Calu3 (cell line): Measurements from ENCODE around the gene STRBP. TPM values are rescaled to one million over a fixed set of nuclear protein-coding genes. Genes with fewer than 3 reads are reported as not detected.

ENCODE experiments used
- BruUV-seq: library from RNA; stranded (reverse); fragments of 400-500 nt; replicated peaks from 2 replicates; lab custom pipeline; 2021; lab: Mats Ljungman, UMichigan
- CTCF ChIA-PET: fragments of 300-600 bp; sonication (Branson Sonifier 250); formaldehyde crosslinking; loops from one replicate; lab custom pipeline; 2022; ENCODE audit warnings: antibody characterized with exemption; lab: Charles Lee
- DNase-seq: peaks from one replicate; pipeline ENCODE4 v3.0.0; 2022
- H3K27ac Mint-ChIP-seq: one replicate; pipeline ENCODE4 v1.8.0; 2022; ENCODE audit warnings: mixed read lengths; ENCODE audit not compliant: unreplicated experiment
- H3K27me3 Mint-ChIP-seq: one replicate; pipeline ENCODE4 v1.8.0; 2022; ENCODE audit warnings: mixed read lengths; ENCODE audit not compliant: unreplicated experiment
- H3K36me3 Mint-ChIP-seq: one replicate; pipeline ENCODE4 v1.8.0; 2022; ENCODE audit warnings: mild to moderate bottlenecking, moderate library complexity, mixed read lengths; ENCODE audit not compliant: insufficient read depth, unreplicated experiment
- H3K4me1 Mint-ChIP-seq: one replicate; pipeline ENCODE4 v1.8.0; 2022; ENCODE audit warnings: mild to moderate bottlenecking, low read depth, mixed read lengths; ENCODE audit not compliant: unreplicated experiment
- H3K4me3 Mint-ChIP-seq: one replicate; pipeline ENCODE4 v1.8.0; 2022; ENCODE audit warnings: mild to moderate bottlenecking, low read depth, moderate library complexity, mixed read lengths; ENCODE audit not compliant: unreplicated experiment
- H3K9me3 Mint-ChIP-seq: one replicate; pipeline ENCODE4 v1.8.0; 2022; ENCODE audit warnings: low read depth, mixed read lengths; ENCODE audit not compliant: unreplicated experiment
- intact Hi-C: fragments of 100-400 bp; cut with micrococcal nuclease; formaldehyde crosslinking; loops from one replicate; pipeline ENCODE4 v1.10.0; 2022; ENCODE audit not compliant: unreplicated experiment
- total RNA-seq: library from RNA; stranded (reverse); gene quantifications from 2 replicates; pipeline ENCODE4 v1.2.3, GENCODE V29; 2022
- TF ChIP-seq, protein P1 (sequence below): fragments of 200-600 bp; IDR thresholded peaks from one replicate; pipeline ENCODE4 v1.8.0; 2022; ENCODE audit warnings: antibody characterized with exemption; ENCODE audit not compliant: unreplicated experiment

The STRBP gene
- total RNA-seq, 1 experiment from 2014 or later, result 27.3 TPM

DNA sequence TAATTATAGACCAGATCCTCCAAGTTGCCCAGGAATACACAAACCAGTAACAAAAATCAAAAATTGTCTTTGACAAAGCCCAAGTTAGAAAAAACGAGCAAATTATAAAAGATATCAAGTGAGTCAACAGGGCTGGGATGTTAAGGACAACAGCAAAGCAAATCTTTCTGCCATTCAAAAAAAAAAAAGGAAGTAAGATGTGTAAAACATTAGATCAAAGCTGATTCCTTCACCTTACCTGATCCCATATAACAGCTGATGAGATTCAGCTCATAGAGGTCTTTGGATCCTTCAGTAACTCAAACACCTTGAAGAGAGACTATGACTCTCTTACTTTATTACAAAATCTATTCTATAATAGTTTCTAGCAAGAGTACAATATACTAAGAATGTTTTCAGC is 100.9 kb downstream of the STRBP start:
- Mint-ChIP-seq H3K27me3 (no peaks in the 10 kb centered on the region), H3K27ac (no peak overlapping the region), H3K4me1 (no peaks in the 10 kb centered on the region), H3K9me3 (no peaks in the 10 kb centered on the region), H3K36me3 (no peaks in the 10 kb centered on the region), H3K4me3 (no peak overlapping the region)
- CTCF ChIA-PET, result no interaction called here
- TF ChIP-seq, protein P1, sequence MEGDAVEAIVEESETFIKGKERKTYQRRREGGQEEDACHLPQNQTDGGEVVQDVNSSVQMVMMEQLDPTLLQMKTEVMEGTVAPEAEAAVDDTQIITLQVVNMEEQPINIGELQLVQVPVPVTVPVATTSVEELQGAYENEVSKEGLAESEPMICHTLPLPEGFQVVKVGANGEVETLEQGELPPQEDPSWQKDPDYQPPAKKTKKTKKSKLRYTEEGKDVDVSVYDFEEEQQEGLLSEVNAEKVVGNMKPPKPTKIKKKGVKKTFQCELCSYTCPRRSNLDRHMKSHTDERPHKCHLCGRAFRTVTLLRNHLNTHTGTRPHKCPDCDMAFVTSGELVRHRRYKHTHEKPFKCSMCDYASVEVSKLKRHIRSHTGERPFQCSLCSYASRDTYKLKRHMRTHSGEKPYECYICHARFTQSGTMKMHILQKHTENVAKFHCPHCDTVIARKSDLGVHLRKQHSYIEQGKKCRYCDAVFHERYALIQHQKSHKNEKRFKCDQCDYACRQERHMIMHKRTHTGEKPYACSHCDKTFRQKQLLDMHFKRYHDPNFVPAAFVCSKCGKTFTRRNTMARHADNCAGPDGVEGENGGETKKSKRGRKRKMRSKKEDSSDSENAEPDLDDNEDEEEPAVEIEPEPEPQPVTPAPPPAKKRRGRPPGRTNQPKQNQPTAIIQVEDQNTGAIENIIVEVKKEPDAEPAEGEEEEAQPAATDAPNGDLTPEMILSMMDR, result no peak
- BruUV-seq, result no TSS peak
- no peak for DNase-seq
- intact Hi-C loops, result no loop called here

DNA sequence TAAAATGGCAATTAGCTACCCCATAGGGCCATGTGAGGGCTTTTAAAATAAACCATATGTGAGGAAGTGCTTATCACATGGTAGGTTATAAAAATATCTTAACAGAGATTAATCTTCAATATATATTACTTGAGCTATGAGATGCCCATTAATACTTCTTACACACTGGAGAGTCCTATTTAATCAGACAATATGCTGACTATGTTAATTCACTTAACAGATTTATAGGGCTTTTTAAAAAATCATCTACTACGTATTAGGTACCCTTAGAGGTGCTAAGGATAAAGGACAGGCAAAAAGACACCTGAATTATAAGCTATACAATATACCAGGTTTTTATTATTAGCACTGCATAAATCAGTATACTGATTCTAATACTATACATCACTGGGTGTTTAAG is 102.6 kb downstream of the STRBP start:
- Mint-ChIP-seq H3K9me3 (no peaks in the 10 kb centered on the region), H3K27ac (no peak overlapping the region), H3K36me3 (no peaks in the 10 kb centered on the region), H3K27me3 (no peaks in the 10 kb centered on the region), H3K4me3 (no peak overlapping the region), H3K4me1 (no peaks in the 10 kb centered on the region)
- BruUV-seq, result no TSS peak
- DNase-seq, result no peak
- TF ChIP-seq, protein P1, result no peak
- CTCF ChIA-PET, result no interaction called here
- intact Hi-C loops, result no loop called here

DNA sequence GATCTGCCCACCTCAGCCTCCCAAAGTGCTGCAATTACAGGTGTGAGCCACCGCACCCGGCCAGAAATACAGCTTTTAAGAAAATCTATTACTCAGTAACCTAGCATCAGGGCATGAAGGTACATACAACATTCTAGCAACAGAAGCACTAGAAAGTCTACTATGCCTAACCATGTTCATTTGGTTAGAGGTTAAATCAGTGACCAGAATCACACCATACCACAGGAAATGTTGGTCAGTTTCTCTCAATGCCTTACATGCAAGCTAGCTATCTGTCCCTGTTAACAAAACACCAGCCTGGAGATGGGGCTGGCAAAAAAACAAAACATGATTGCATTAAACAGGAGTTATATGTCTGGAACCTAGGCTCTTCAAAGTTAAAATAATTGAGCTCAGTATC is 104.1 kb downstream of the STRBP start:
- no peaks in the 10 kb centered on the region for H3K4me1 Mint-ChIP-seq
- no peak overlapping the region for H3K27ac Mint-ChIP-seq
- CTCF ChIA-PET, result no interaction called here
- no peak overlapping the region for H3K4me3 Mint-ChIP-seq
- intact Hi-C loops, result no loop called here
- BruUV-seq, result no TSS peak
- H3K9me3 Mint-ChIP-seq, result no peaks in the 10 kb centered on the region
- H3K27me3 Mint-ChIP-seq, result no peaks in the 10 kb centered on the region
- TF ChIP-seq, protein P1, result no peak
- H3K36me3 Mint-ChIP-seq, result no peaks in the 10 kb centered on the region
- DNase-seq, result no peak

DNA sequence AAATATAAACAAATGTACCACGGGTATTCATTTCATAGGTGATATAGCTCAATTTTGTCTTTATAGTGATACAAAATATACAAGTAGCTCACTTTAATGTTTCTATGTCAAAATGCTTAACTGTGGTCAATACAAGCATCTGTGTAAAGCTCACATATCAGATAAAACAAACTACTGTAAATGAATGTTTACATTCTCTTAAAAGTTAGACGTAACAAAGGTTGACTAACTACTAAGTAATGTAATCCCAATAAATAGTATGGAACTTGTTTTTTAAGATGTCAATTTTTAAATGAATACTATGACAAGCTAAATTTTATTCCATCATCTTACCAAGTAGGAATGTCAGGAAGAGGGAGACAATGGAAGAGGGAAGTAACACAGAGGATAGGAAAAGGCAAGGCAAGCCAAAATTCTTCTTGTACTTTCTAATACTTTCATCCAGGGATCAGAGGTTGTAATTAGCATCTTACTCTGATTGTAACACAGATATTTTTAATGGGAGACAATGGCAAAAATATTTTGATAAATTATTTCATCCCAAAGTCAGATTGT is 105.5 kb downstream of the STRBP start:
- H3K27me3 Mint-ChIP-seq, result no peaks in the 10 kb centered on the region
- no peak overlapping the region for H3K4me3 Mint-ChIP-seq
- H3K27ac Mint-ChIP-seq, result no peak overlapping the region
- no peaks in the 10 kb centered on the region for H3K9me3 Mint-ChIP-seq
- intact Hi-C loops, result no loop called here
- no peaks in the 10 kb centered on the region for H3K4me1 Mint-ChIP-seq
- TF ChIP-seq, protein P1, result no peak
- no peaks in the 10 kb centered on the region for H3K36me3 Mint-ChIP-seq
- no TSS peak for BruUV-seq
- CTCF ChIA-PET, result no interaction called here
- DNase-seq, result no peak
